Hematopoietic multipotent progenitor cell treated with erythropoietin and hydrocortisone succinate and interleukin-3 and kit ligand, for 4 days (in vitro differentiated cells): ENCODE data around the gene CD6.
"Not testable (repeated sequence)": the region's sequence is repeated elsewhere in the genome, so short reads cannot be mapped to it uniquely, and the experiment has no call there.

Experiments used
- DNase-seq: peaks from one replicate; pipeline ENCODE4 v3.0.0-alpha.2; 2015

CD6 gene

DNA sequence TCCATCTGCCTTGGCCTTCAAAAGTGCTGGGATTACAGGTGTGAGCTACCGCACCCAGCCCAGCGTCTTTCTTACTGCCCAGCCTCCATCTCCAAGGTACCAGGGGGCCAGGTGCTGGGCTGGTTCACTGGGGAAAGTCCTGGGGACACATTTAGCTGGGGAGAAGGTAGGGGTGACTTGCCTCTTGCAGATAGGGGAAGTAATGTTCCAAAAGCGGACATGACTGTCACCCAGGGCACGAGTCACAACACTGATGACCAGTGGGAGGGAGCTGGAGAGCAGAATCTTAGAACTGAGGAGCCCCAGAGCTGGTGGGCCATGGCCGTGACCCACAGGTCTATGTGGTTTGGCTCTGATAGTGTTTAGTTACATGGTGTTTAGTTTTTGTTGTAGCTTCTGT is 17.1 kb upstream of the CD6 start:
- peak; percentile 31 for DNase-seq

DNA sequence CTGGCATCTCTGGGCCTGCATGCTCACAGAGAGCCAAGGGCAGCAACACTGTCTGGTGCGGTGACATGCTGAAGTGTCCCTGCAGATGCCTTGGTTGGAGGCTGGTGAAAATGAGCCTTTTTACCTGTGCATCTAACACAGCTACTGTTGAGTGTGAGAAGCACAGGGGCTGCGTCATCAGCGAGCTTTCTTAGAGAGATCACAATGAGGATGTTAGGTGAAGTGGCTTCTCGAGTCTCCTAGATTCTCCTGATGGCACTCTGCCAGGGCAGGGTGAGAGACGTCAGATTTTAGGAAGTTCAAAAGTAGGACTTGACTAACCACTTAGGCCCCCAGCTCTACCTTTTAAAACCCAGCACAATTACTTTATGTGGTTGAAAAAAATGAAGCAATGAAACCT is 15.9 kb upstream of the CD6 start:
- peak; percentile 10 for DNase-seq

DNA sequence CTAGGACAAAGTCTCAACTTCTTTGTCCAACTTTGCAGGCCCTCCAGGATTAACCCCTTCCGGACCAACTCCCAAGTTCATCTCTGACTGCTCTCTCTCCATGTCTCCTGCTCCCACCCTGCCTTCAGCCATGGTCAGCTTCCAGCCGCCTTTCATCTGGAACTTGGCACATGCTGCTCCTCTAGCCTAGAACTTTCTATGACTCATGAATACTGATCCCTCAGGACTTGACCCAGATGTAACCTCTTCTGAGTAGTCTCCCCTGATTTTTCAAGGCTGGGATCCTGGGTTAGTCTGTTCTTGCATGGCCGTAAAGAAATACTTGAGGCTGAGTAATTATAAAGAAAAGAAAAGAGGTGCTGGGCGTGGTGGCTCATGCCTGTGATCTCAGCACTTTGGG is 14.3 kb upstream of the CD6 start:
- DNase-seq: no peak

DNA sequence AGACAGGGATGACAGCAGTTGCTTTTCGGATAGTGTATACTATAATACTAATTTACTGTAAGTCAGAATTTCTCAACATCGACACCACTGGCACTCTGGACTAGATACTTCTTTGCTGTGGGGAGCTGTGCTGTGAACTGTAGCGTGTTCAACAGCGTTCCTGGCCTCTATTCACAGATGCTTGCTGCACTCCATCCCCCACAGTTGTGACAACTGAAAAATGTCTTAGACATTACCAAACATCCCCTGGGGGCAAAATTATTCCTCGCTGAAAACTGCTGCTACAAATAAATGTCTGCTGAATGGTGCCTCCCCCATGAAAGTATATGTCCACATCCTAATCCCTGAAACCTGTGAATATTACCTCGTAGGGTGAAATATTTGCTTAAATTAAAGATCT is 12.0 kb upstream of the CD6 start:
- no peak for DNase-seq

DNA sequence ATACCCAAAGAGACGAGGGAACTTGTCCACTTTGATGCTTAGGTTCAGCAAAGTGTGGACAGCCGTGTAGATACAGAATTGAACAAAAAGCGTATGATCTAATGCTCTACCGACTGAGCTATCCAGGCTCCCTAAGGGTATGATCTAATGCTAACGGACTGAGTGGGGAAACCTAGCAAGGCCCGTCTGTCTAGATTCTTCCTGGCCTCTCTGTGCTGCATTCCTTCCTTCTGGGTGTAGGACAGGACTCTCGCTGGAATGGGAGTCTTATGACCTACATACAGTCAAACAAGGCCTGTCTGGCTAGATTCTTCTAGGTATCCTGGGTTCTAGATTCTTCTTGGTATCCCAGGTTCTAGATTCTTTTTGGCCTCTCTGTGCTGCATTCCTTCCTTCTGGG is 11.1 kb upstream of the CD6 start:
- no peak for DNase-seq

DNA sequence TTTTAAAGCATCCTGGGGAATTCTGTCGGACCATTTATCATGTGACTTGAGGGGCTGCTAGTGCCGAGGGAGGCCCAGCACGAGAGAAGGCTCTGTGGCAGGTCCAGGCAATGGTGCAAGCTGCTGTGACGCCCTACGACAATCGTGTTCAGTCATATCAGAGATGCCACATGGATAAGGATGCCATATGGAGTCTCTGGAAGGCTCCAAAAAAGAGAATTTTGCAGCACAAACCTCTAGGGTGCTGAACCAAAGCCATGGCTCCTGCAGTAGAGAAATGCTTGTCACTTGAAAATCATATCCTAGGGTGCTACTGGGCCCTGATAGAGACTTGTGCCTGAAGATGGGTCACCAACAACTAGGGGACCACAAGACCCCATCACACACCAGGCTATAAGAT is 6.7 kb upstream of the CD6 start:
- DNase-seq: no peak

DNA sequence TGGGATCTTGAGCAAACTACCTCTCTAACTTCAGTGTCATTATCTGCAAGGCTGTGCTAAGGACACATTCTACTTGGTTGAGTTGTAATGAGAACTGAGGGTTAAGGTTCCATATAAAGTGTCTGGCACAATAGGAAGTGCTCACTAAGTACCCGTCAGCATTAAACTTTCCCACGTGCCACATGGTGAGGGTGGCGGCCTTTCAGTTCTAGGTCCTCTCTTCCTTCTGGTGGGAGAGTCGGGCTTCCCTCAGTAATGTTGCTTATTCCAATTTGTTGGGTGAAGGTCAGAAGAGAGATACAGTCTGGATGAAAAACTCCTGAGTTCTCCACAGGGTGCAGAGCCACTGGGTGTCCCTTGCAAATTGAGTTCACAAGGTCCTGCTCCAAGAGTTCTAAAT is 4.6 kb upstream of the CD6 start:
- no peak for DNase-seq

DNA sequence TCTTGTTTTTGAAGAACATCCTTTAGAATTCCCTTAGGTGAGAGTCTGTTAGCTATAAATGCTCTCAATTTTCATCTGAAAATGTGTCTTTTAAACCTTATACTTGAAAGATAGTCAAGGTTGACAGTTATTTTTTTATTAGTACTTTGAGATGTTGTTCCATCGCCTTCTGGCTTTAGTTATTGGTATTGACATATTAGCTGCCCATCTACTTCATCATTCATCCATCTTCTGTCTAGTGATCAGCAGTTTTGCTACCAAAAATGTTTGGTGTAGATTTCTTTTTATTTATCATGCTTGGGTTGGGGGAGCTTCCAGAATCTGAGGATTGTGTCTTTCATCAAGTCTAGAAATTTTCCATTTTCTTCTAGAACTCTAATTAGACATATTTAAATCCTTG is 3.3 kb upstream of the CD6 start:
- DNase-seq: no peak

DNA sequence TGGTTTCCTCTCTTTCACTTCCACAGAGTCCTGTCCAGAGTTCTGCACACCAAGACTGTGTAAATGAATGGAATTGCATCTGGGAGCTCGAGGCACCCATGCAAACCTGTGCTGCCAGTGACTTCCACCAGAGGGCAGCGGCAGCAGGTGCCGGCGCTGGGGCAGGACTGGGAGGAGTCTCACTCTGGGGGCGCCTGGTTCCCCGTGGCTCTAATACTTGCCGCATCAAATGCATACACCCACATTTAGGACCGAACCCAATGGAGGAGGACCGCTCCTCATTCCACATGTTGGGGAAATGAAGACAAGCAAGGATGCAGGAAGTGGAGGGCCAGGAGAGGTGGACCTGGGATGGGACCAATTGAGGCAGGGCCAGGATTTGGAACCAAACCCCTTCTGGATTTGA is 1.1 kb upstream of the CD6 start:
- peak; percentile 78 for DNase-seq

DNA sequence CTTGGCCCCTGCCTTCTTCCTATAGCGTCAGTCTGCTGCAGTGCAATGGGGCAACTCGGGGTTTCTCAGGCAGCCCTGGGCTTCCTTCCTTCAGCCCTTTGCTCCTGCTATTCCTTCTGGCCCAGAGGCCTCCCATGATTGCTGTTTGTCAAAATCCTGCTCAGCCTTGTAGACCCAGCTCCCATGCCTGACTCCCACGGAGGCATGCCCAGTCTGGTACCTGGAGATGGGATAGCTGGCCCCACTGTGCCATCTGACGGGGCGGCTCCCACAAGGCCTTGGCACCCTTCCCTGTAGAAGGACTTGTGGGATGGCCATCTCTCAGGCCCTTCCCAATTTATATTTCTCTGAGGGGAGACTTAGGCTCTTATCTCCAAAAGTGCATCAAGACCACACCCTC is 590 bp upstream of the CD6 start:
- no peak for DNase-seq

DNA sequence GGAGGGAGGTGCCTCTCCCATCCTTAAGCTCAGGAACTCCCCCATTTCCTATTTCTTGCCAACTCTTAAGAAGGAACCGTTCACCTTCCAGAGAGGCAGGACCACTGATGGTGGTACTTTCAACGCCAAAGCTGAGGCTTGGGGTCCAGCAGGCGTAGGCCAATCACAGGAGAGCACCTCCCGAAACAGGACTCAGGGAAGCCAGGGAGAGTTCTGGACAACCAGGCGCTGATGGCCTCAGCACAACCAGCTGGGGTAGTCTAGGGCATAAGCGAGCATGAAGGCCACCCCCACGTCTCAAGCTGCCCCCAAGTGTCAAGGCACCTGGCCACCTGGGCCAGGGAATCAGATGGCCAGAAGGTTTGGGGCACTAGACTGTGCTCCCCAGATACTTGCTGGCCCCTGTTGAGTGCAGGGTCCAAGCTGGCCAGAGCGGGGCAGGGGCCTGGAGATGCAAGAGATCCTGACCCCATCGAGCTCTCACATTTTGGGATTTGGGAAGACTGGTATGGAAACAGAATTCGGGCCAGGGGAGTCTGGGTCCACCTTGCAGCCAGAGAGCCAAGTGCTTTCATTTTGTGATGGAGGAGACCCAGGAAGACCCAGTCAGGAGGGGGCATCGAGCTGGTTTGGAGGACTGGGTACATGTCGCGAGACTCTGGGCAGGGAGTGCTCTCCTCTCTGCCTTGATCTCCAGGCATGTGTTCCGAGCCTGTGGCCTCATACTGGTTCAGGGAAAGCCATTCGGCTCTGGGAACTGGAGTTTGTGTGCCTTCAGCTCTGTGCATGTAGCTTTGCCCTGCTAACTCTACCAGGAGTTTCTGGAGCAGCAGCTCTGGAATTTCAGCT is 926 bp downstream of the CD6 start:
- DNase-seq: no peak

DNA sequence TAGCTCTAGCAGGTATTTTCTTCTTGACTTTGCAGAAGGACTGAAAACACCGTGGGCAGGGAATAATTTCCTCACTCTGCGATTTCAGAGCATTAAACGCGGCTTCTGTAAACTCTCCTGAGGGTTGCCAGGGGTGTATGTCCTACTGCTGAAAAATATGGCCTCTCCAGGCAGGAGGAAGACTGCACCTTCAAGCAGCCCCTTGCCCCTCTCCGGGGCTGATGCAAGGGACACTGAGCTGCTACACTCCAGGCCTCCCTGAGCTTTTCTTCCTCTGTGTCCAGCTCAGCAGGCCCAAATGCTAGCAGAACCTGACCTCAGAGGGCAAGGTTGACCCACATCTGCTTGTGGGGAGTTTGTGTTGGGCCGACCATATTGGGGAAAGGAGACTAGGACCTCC is 2.2 kb downstream of the CD6 start:
- no peak for DNase-seq

DNA sequence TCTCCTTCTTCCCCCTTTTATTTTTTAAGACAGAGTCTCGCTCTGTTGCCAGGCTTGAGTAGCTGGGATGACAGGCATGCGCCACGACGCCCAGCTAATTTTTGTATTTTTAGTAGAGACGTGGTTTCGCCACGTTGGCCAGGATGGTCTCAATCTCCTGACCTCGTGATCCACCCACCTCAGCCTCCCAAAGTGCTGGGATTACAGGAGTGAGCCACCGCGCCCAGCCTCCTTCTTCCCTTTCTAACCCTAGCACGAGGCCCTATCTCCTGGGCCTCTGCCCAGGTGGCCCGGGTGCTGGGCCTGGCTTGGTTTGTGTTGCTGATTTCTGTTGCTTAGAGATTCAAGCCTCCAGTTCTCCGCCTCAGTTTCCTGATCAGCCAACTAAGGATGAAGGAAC is 2.8 kb downstream of the CD6 start:
- DNase-seq: not testable (repeated sequence)

DNA sequence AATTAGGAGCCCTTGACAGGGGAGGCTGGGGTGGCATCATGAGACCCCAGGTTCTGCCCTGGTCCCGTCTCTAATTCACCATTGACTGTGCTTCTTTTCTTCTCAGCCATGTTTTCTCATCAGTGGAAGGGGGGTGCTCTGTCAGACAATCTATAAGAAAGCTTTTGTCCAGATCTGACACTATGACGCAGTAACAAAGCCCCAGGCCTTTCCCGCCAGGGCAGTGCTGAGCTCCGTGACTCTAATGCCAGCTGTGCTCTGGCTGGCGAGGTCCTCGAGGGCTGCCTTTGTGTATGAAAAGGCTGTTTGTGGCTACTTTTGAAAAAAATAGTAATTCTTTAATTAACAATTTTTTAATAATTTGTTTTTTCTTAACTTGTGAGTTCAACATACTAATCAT is 3.2 kb downstream of the CD6 start:
- DNase-seq: no peak

DNA sequence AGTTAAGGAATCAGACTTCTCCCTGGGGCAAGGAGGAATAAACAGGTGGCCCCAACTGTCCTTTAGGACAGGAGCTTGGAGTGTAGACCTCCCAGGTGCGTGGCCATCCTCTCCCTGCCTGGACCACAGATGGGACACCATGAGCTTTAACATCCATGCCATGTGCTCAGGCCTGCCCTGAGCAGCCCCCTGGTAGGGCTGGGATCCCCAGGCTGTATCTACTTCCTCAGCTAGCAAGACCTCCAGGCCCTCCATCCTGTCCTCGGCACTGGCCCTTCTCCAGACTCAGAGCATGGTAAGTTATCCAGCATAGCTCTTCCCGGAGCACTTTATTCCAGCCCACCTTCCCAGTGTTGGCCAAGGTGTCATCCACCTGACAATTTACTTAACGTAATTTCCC is 5.7 kb downstream of the CD6 start:
- DNase-seq: no peak

DNA sequence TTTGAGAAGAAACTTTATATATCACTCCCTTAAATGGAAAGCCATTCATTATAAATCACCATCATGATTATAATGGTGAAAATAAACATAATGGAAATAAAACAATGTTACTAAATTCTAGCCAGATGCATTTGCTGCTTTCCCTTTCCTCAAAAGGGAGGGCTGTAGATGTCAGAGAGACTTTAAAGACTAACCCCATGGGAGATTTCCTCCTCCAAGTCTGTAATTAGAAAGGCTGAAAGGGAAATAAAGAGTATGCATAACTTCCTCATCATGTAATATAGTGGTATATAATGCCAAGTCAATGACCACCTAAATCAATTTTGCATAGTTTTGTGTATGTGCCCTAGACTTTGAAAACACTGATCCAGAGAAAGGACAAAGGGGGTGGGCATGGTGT is 6.4 kb downstream of the CD6 start:
- DNase-seq: no peak

DNA sequence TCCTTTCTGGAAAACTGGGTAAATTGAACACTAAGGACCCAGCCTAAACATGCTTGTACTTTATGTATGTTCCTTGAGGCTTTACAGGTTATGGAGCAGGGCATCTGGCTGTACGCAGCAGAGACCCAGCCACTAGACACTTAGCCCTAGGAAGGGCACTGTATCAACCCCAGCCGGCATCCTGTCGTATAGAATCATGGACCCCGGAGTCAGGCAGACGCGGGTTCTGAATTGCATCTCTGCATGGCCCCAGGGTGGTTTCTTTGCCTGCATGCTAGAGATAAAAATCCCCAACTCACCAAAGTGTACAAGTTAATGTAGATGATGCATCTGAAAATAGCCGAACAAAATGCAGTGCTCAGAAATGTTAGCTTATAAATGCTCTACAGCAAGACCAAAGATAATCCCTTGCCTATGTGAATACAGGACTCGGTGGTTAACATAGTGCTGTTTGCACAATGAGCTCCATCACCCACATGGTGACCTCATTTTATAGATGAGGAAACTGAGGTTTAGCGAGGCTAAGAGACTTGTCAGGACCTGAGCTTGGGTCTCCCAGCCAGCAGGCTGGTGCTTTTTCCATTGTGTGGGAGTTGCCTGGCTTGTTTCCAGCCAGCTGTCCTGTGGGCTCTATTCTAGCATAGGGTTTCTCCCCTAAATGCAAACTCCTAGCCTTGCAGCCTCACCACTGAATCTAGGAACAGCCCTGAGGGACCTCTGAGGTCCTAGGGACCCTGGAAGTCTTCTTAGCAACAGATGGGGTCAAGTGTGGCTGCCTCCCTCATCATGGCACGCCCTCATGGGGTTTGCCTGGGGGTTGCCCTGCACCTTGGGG is 7.3 kb downstream of the CD6 start:
- no peak for DNase-seq

DNA sequence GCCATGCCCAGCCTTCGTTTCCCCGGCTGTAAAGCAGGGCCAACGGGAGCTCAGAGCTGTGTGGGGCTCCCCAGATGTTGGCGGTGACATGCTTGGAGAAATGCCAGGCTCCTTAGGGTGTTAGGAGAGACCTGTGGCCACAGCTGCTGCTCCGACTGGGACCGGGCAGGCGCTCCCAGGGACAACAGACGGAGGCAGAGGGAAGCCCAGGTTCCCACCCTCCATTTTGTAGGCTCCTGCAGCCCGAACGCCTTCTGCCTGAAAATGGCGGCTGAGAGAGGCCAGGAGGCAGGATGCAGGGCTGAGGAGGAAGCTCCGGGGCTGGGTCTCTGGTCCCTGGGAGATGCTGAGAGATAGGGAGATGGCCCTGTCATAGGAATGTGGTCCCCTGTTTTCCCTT is 10.0 kb downstream of the CD6 start:
- no peak for DNase-seq

DNA sequence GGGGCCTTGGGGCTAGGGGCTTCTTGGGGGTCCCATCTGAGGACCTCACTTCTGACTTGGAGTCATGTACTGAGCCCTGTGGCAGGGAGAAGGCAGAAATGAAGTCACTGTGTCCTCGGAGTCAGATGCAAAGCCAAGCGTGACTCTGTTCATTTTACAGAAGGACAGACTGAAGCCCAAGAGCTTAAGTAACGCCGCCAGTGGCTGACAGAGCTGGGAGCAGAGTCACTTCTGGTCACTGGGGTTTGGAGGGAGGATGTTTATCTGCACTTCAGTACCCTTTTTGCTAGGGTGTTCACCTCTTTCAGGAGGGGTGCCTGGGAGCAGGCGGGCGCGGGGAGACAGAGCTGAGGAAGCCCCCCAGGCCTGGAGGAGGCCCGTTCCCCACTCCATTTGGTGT is 10.7 kb downstream of the CD6 start:
- no peak for DNase-seq

DNA sequence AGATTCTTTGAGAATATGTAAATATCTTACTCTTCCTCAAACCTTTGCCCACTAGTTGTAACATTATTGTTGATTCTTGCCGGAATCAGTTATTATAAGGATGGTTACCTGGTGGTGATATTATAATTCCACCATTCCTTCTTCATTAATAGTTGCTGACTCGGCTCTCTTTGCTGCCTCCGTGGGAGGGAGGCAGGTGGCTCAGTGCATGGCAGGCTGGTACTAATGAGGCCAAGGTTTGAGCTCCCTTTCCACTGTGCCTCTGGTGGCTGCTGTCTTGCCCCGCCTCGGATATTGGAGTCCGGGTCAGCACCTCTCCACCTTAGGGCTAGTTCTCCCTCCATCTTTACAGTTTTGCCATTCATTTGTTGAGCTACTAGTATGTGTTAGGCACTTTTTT is 12.7 kb downstream of the CD6 start:
- no peak for DNase-seq

DNA sequence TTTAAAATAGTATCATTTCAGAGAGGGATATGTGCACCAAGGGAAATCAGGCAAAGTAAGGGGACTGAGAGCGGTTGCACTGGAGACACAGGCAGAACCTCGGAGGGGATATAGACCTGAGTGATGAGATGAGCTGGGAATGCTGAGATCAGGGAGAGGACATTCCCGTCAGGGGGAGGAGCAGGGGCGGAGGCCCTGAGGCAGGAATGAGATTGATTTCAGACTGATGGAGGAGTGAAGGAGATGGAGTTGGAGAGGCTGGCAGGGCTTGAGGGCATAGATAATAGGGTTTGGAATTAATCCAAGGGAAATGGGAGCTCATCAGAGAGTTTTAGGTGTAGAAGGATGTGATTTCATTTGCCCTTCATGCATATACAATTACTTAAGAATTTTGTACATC is 13.2 kb downstream of the CD6 start:
- no peak for DNase-seq

DNA sequence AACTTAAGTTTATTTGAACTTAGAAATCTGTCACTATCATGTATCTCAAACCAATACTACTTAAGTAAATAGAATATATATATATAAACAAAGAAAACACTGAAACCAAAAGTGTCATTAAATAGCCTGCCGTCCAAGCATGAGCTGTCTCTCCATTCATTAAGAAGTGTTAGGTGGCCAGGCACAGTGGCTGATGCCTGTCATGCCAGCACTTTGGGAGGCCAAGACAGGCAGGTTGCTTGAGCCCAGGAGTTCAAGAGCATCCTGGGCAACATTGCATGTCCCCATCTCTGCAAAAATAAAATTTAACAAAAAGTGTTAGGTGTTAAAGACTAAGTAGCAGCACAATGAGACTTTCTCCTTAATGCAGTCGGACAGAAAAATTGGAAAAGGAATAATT is 14.0 kb downstream of the CD6 start:
- DNase-seq: no peak

DNA sequence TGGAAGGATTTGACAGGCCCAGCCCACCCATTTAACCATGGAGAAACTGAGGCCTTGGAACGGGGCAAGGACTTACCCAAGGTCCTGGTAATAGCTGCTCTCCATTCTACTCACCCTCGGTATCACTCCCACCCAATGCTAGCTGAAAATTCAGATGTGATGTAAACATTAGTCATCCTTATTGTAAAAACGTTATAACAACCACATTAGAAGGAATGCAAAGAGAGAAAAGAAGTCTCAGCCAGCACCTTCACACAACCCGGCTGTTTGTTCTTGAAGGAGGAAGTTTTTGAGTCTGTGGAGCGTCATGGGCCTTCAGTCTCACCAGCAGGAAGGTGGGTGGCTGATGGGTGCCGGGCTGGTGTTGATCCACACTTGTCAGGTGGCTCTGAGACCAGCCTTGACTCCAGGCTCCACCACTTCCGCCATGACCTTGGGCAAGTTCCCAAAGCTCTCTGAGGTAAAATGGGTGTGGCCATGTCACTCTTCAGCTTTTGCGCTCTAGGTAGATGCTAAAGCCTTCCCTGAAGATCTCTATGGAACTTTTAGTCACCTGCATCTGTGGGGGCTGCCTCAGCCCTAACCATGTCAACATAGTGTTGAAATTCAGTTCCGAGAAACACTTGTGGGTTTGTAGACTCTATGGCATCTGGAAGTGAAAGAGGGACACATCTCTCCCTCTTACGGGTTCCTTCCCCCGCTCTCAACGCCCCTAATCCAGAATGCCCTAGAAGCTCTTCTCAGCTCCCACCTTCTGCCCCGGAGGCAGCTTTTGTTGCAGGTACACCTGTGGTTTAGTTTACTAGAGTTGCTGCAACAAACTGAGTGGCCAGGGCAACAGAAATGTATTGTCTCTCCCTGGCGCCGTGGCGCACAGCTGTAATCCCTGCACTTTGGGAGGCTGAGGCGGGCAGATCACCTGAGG is 14.8 kb downstream of the CD6 start:
- DNase-seq: no peak
